Nephron (organoid): Measurements from ENCODE around the gene TSEN2.

Source experiments
- H3K27ac Mint-ChIP-seq, 3 experiments: 2 replicates each; pipeline ENCODE4 v1.8.0; 2020; ENCODE audit warnings: mixed read lengths in 3 of 3, mild to moderate bottlenecking in 2 of 3, moderate library complexity in 1 of 3
- H3K27me3 Mint-ChIP-seq: 2 replicates; pipeline ENCODE4 v1.8.0; 2021; ENCODE audit warnings: low read depth, mild to moderate bottlenecking, moderate library complexity, mixed read lengths
- H3K36me3 Mint-ChIP-seq: 2 replicates; pipeline ENCODE4 v1.8.0; 2020; ENCODE audit warnings: low read depth, mixed read lengths
- H3K4me1 Mint-ChIP-seq: 2 replicates; pipeline ENCODE4 v1.8.0; 2020; ENCODE audit warnings: mixed read lengths
- H3K4me3 Mint-ChIP-seq, 3 experiments: 2 replicates each; pipeline ENCODE4 v1.8.0; 2020; ENCODE audit warnings: mild to moderate bottlenecking in 3 of 3, mixed read lengths in 3 of 3, moderate library complexity in 2 of 3
- H3K9me3 Mint-ChIP-seq: 2 replicates; pipeline ENCODE4 v1.8.0; 2020; ENCODE audit warnings: mixed read lengths
- CTCF ChIP-seq, 3 experiments: fragments of 200-600 bp; sonication (generic); IDR thresholded peaks; one replicate each; pipeline ENCODE4 v1.5.0; 2021; ENCODE audit warnings: antibody characterized with exemption in 3 of 3; ENCODE audit not compliant: unreplicated experiment in 3 of 3

TSEN2 gene

GRCh38 chr3:12518261-12519028 lies 34.2 kb downstream of the TSEN2 start:
- peak overlapping the region; percentile 22 to 90 (median 71) for H3K27ac Mint-ChIP-seq
- no peaks in the 10 kb centered on the region for H3K27me3 Mint-ChIP-seq
- H3K36me3 Mint-ChIP-seq: peaks cover 33% of the 10 kb centered on the region
- TF ChIP-seq CTCF (IDR thresholded peaks at IDR 0.05; ENCODE audit: unreplicated experiment in 3 of 3): no peak
- H3K9me3 Mint-ChIP-seq: no peaks in the 10 kb centered on the region
- peaks cover 33% of the 10 kb centered on the region for H3K4me1 Mint-ChIP-seq
- H3K4me3 Mint-ChIP-seq: no peak overlapping the region

GRCh38 chr3:12521010-12521409 lies 36.7 kb downstream of the TSEN2 start:
- Mint-ChIP-seq H3K36me3 (peaks cover 36% of the 10 kb centered on the region), H3K4me1 (peaks cover 17% of the 10 kb centered on the region), H3K9me3 (no peaks in the 10 kb centered on the region), H3K27ac (no peak overlapping the region), H3K27me3 (no peaks in the 10 kb centered on the region), H3K4me3 (no peak overlapping the region)
- no peak for TF ChIP-seq CTCF (IDR thresholded peaks at IDR 0.05; ENCODE audit: unreplicated experiment in 3 of 3)

GRCh38 chr3:12522721-12523120 lies 38.4 kb downstream of the TSEN2 start:
- no peak overlapping the region for H3K27ac Mint-ChIP-seq
- H3K27me3 Mint-ChIP-seq: no peaks in the 10 kb centered on the region
- TF ChIP-seq CTCF (IDR thresholded peaks at IDR 0.05; ENCODE audit: unreplicated experiment in 3 of 3): no peak
- peaks cover 48% of the 10 kb centered on the region for H3K36me3 Mint-ChIP-seq
- peaks cover 18% of the 10 kb centered on the region for H3K4me1 Mint-ChIP-seq
- no peak overlapping the region for H3K4me3 Mint-ChIP-seq
- no peaks in the 10 kb centered on the region for H3K9me3 Mint-ChIP-seq

- Mint-ChIP-seq H3K9me3 (no peaks in the 10 kb centered on the region), H3K27me3 (no peaks in the 10 kb centered on the region), H3K4me3 (no peak overlapping the region), H3K4me1 (peaks cover 4% of the 10 kb centered on the region), H3K27ac (peak overlapping the region; percentile 34 to 78 (median 63)), H3K36me3 (peaks cover 51% of the 10 kb centered on the region)
- TF ChIP-seq CTCF (IDR thresholded peaks at IDR 0.05; ENCODE audit: unreplicated experiment in 3 of 3): no peak
Measured at GRCh38 chr3:12527757-12528143, 43.5 kb downstream of the TSEN2 start.

- Mint-ChIP-seq H3K9me3 (no peaks in the 10 kb centered on the region), H3K27ac (no peak overlapping the region), H3K4me3 (no peak overlapping the region), H3K27me3 (no peaks in the 10 kb centered on the region), H3K36me3 (peaks cover 28% of the 10 kb centered on the region), H3K4me1 (no peaks in the 10 kb centered on the region)
- no peak for TF ChIP-seq CTCF (IDR thresholded peaks at IDR 0.05; ENCODE audit: unreplicated experiment in 3 of 3)
Measured at GRCh38 chr3:12532182-12532581, 47.9 kb downstream of the TSEN2 start.

- Mint-ChIP-seq H3K36me3 (peaks cover 9% of the 10 kb centered on the region), H3K27ac (peak overlapping the region in 1 of 3 experiments; percentile 55), H3K4me3 (no peak overlapping the region), H3K27me3 (no peaks in the 10 kb centered on the region), H3K9me3 (no peaks in the 10 kb centered on the region), H3K4me1 (no peaks in the 10 kb centered on the region)
- TF ChIP-seq CTCF (IDR thresholded peaks at IDR 0.05; ENCODE audit: unreplicated experiment in 3 of 3): peak; percentile 14 to 20 (median 18)
Measured at GRCh38 chr3:12536423-12536822, 52.1 kb downstream of the TSEN2 start.
